Measurements from ENCODE around the gene YOD1.

GRCh38 chr1:207088701-207089626 is 38.0 kb upstream of the YOD1 start, which contains the start of gene C4BPB:
- TF ChIP-seq, protein P1, sequence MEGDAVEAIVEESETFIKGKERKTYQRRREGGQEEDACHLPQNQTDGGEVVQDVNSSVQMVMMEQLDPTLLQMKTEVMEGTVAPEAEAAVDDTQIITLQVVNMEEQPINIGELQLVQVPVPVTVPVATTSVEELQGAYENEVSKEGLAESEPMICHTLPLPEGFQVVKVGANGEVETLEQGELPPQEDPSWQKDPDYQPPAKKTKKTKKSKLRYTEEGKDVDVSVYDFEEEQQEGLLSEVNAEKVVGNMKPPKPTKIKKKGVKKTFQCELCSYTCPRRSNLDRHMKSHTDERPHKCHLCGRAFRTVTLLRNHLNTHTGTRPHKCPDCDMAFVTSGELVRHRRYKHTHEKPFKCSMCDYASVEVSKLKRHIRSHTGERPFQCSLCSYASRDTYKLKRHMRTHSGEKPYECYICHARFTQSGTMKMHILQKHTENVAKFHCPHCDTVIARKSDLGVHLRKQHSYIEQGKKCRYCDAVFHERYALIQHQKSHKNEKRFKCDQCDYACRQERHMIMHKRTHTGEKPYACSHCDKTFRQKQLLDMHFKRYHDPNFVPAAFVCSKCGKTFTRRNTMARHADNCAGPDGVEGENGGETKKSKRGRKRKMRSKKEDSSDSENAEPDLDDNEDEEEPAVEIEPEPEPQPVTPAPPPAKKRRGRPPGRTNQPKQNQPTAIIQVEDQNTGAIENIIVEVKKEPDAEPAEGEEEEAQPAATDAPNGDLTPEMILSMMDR (optimal IDR thresholded peaks at IDR 0.05 in 1 of 3, IDR thresholded peaks at IDR 0.05 in 1 of 3, conservative IDR thresholded peaks at IDR 0.05 in 1 of 3; ENCODE audit: extremely low read depth in 1 of 3, insufficient read depth in 2 of 3, low read length in 3 of 3) = no peak
- no peak for TF ChIP-seq EZH2 (IDR thresholded peaks at IDR 0.05; ENCODE audit: low read length)

Data from keratinocyte (primary cell).